GM19455 (cell line): ENCODE data around the gene GASK1A.
"Not testable (repeated sequence)": the region's sequence is repeated elsewhere in the genome, so short reads cannot be mapped to it uniquely, and the experiment has no call there.

Experiments
- ATAC-seq: cut with Tn5 transposase; IDR thresholded peaks from one replicate; pipeline ENCODE4 v1.9.1; 2021; ENCODE audit not compliant: unreplicated experiment

GASK1A gene

GRCh38 chr3:42979044-42979972 lies at the start of gene GASK1A:
Gene GASK1A (plus strand): TSS chr3:42979311. CDS start chr3:42979643, 332 bp downstream.
- no peak for ATAC-seq

- ATAC-seq: no peak
Observed at GRCh38 chr3:42934111-42934510, 45.0 kb upstream of the GASK1A start.

- ATAC-seq: no peak
Observed at GRCh38 chr3:42934910-42935309, 44.2 kb upstream of the GASK1A start.

- ATAC-seq: no peak
Observed at GRCh38 chr3:42935472-42935871, 43.6 kb upstream of the GASK1A start.

GRCh38 chr3:42936157-42936981 lies 42.7 kb upstream of the GASK1A start:
- no peak for ATAC-seq

- no peak for ATAC-seq
Observed at GRCh38 chr3:42937334-42937733, 41.8 kb upstream of the GASK1A start.

GRCh38 chr3:42942693-42943092 lies 36.4 kb upstream of the GASK1A start:
- no peak for ATAC-seq

- ATAC-seq: no peak
Observed at GRCh38 chr3:42946050-42946449, 33.1 kb upstream of the GASK1A start.

- ATAC-seq: no peak
Observed at GRCh38 chr3:42957573-42957972, 21.5 kb upstream of the GASK1A start.

GRCh38 chr3:42960282-42960681 lies 18.8 kb upstream of the GASK1A start:
- no peak for ATAC-seq

GRCh38 chr3:42960786-42961185 lies 18.3 kb upstream of the GASK1A start:
- no peak for ATAC-seq

GRCh38 chr3:42961633-42962032 lies 17.5 kb upstream of the GASK1A start:
- ATAC-seq: no peak

- no peak for ATAC-seq
Observed at GRCh38 chr3:42963269-42963668, 15.8 kb upstream of the GASK1A start.

- no peak for ATAC-seq
Observed at GRCh38 chr3:42964266-42964665, 14.8 kb upstream of the GASK1A start.

GRCh38 chr3:42970557-42970956 lies 8.6 kb upstream of the GASK1A start:
- no peak for ATAC-seq

- ATAC-seq: no peak
Observed at GRCh38 chr3:42970976-42971772, 7.9 kb upstream of the GASK1A start.

- not testable (repeated sequence) for ATAC-seq
Observed at GRCh38 chr3:42974906-42975305, 4.2 kb upstream of the GASK1A start.

- no peak for ATAC-seq
Observed at GRCh38 chr3:42975456-42975855, 3.7 kb upstream of the GASK1A start.

GRCh38 chr3:42975955-42976354 lies 3.2 kb upstream of the GASK1A start:
- ATAC-seq: no peak

- no peak for ATAC-seq
Observed at GRCh38 chr3:42980209-42980608, 1.1 kb downstream of the GASK1A start.

GRCh38 chr3:42980909-42981308 lies 1.8 kb downstream of the GASK1A start:
- no peak for ATAC-seq
